Measurements from ENCODE around the gene HSPA14.
"Not testable (repeated sequence)": the region's sequence is repeated elsewhere in the genome, so short reads cannot be mapped to it uniquely, and the experiment has no call there.

The HSPA14 gene

GRCh38 chr10:14838582-14839304 lies 637 bp downstream of the HSPA14 start:
- no peak for DNase-seq

- DNase-seq = no peak
Measured at GRCh38 chr10:14839305-14839695, 1.2 kb downstream of the HSPA14 start.

- no peak for DNase-seq
Measured at GRCh38 chr10:14840178-14840577, 2.1 kb downstream of the HSPA14 start.

GRCh38 chr10:14843327-14843988 lies 5.4 kb downstream of the HSPA14 start:
- no peak for DNase-seq

GRCh38 chr10:14844948-14845347 lies 6.8 kb downstream of the HSPA14 start:
- no peak for DNase-seq

- DNase-seq = no peak
Measured at GRCh38 chr10:14852236-14852635, 14.1 kb downstream of the HSPA14 start.

- no peak for DNase-seq
Measured at GRCh38 chr10:14855453-14855852, 17.3 kb downstream of the HSPA14 start.

- no peak for DNase-seq
Measured at GRCh38 chr10:14858338-14858960, 20.3 kb downstream of the HSPA14 start.

GRCh38 chr10:14859043-14859442 lies 20.9 kb downstream of the HSPA14 start:
- no peak for DNase-seq

- no peak for DNase-seq
Measured at GRCh38 chr10:14859775-14860174, 21.7 kb downstream of the HSPA14 start.

GRCh38 chr10:14860791-14861190 lies 22.7 kb downstream of the HSPA14 start:
- no peak for DNase-seq

GRCh38 chr10:14864466-14864865 lies 26.4 kb downstream of the HSPA14 start:
- DNase-seq = not testable (repeated sequence)

GRCh38 chr10:14864871-14865270 lies 26.8 kb downstream of the HSPA14 start:
- DNase-seq = not testable (repeated sequence)

GRCh38 chr10:14873090-14873760 lies 35.1 kb downstream of the HSPA14 start:
- DNase-seq = no peak

GRCh38 chr10:14875941-14876340 lies 37.8 kb downstream of the HSPA14 start:
- DNase-seq = no peak

- DNase-seq = no peak
Measured at GRCh38 chr10:14876764-14877163, 38.7 kb downstream of the HSPA14 start.

- peak; percentile 89 for DNase-seq
Measured at GRCh38 chr10:14878266-14879123, 40.4 kb downstream of the HSPA14 start, which contains the start of gene SUV39H2. Gene SUV39H2, plus strand, starts transcription at chr10:14878866. Its CDS starts 23 bp downstream, at chr10:14878889.

- no peak for DNase-seq
Measured at GRCh38 chr10:14879124-14879927, 41.2 kb downstream of the HSPA14 start.

- DNase-seq = no peak
Measured at GRCh38 chr10:14879928-14880193, 41.8 kb downstream of the HSPA14 start.

GRCh38 chr10:14880229-14880628 lies 42.1 kb downstream of the HSPA14 start:
- no peak for DNase-seq

GRCh38 chr10:14884082-14884481 lies 46.0 kb downstream of the HSPA14 start:
- no peak for DNase-seq

GRCh38 chr10:14889318-14889717 lies 51.2 kb downstream of the HSPA14 start:
- DNase-seq = no peak
